ENCODE measurements around the gene ITFG2.

ITFG2 gene

DNA sequence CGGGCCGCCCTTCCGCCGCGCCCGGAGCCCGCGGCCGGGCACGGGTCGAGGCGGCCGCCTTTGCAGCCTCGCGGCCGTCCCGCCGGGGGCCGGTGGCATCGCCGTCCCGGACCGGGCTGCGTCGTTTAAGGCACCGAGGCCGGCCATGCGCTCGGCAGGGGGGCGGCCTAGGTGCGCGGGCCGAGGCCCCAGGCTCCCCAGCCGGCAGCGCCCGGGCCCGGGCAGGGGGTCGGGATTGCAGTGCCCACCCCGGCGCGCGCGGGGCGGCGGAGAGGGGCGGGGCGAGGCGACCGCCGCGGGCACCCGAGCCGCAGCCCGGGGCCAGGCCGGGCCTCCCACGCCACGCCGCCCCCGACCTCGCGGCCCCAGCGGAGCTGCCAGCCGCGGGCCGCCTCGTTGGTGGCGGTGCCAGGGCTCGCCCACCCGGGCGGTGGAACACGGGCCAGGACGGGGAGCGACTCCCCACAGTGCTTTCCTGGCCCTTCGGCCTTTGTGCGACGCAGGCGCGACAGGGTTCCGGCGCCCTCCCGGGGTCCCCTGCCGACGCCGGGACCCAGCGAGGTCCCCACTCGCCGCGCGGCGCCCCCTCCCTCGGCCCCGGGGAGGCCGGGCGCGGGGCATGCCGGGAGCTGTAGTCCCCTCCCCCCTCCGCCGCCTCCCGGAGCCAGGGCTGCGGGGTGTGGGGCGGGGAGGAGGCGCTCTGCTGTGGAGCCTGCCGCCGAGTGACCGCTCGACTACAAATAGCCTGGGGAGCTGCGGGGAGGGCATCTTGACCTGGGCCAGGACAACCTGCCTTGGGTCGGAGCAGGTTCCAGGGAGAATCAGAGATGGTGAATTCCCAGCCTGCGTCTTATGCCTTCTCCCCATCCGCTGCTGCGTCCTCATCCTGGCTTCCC lies 16.9 kb upstream of the ITFG2 start:
- DNase-seq (ENCODE audit: low read depth in 2 of 2) = peak; percentile 45 to 62

DNA sequence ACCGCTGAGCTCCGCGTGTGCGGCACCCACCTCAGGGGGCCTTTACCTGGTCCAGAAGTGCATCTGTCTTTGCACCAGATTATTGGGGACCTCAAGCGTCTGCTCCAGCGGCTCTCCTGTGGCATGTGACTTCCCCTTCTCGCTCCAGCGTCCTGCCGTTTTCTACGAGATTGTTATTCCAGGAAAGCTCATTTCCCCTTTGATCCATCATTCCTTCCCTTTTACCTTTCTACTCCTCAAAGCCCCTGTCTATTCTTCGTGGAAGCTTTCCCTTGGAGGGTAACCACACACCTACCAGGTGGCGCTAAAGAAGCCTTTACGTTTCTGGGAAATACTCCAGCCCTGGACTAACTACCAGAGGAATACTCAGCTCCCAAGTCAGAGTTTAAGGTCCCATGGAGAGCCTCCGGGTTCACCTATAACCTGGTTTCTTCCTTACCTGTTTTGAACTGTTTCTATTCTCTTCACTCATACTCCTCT lies 16.2 kb upstream of the ITFG2 start:
- no peak for DNase-seq (ENCODE audit: low read depth in 2 of 2)

DNA sequence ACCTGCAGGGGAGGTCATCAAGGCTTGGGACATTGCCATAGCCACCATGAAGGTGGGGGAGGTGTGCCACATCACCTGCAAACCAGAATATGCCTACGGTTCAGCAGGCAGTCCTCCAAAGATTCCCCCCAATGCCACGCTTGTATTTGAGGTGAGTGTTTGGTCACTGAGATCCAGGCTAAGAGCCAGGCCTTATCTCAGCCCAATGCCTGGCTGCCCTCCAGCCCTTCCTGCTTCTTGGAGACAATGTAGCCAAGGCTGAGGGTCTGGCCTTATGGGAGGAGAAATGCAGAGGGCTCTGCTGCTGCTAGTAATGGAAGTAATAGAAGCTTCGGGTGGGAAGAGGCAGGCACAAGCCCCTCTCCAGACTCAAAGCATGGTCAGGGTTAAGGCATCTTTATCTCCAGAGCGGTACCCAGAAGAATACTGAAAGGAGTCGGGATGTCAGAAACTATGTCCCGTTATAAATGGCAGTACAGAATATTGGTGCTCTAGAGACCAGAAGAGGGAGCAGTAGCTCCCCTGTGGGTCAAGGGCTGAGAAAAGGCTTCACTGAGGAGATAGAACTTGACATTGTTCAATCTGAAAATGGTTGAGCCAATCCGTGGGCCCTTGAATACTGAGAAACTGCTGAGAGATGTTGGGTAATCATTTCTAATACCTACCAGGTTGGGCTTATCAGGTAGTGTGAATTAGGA lies 14.6 kb upstream of the ITFG2 start:
- DNase-seq (ENCODE audit: low read depth in 2 of 2) = no peak

DNA sequence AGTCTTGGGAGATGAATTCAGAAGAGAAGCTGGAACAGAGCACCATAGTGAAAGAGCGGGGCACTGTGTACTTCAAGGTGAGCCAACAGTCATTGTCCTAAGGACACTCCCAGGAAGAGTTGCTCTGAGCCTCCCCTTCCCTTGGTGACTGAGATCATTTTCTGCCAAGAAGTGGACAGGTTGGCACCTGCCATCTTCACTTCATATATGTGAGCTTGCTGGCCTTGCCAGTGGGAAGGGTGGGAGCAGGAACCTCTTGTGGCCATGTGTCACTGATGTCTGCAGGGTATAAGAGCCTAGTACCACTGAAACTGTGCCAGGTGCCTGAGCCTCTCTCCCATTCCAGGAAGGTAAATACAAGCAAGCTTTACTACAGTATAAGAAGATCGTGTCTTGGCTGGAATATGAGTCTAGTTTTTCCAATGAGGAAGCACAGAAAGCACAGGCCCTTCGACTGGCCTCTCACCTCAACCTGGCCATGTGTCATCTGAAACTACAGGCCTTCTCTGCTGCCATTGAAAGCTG lies 12.4 kb upstream of the ITFG2 start:
- DNase-seq (ENCODE audit: low read depth in 2 of 2) = no peak

DNA sequence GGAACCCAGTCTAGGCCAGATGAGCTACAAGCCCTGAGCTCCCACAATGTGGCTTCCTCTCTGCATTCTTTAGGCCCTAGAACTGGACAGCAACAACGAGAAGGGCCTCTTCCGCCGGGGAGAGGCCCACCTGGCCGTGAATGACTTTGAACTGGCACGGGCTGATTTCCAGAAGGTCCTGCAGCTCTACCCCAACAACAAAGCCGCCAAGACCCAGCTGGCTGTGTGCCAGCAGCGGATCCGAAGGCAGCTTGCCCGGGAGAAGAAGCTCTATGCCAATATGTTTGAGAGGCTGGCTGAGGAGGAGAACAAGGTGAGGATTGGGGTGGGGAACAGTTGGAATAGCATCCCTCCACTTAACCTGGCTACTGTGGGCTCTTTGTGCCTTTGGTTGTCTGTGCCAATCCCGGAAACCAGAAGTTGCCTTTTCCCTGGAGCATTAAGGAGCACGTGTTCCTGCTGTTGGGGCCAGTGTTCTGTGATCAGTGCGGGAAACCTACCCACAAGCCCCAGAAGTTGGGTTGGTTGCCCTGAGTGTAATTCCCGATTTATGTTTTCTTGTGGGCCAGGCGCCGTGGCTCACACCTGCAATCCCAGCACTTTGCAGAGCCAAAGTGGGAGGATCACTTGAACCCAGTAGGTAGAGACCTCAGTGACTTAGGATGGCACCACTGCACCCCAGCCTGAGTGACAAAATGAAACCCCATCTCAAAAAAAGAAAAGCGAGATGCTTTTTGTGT lies 11.3 kb upstream of the ITFG2 start:
- DNase-seq (ENCODE audit: low read depth in 2 of 2) = no peak

DNA sequence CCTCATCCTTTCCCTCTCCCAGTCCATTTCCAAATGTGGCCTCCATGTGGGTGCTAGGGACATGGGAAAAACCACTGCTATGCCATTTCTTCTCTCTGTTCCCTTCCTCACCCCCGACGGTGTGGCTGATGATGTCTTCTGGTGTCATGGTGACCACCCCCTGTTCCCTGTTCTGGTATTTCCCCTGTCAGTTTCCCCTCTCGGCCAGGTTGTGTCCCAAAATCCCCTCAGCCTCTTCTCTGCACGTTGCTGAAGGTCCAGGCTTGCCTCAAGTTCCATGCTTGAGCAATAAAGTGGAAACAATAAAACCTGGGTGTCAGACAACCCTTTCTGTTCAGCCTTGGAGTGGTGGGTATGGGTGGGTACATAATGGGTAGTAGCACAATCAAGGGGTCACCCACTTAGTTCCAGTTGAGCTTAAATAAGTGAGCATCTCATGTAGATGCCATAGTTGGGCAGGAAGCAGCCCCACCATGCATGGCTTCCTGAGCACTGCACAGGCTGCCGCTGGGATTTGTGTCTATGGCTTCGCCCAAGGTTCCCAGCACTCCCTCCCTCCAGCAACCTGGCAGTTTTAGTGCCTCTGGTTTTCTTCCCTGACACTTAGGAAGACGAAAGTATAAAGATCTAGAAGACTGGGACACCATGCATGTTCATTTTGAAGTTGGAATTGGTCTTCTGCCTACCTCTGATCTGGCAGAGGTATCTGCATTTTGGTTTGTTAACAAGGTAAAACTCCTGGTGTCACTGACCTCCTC lies 8.7 kb upstream of the ITFG2 start:
- no peak for DNase-seq (ENCODE audit: low read depth in 2 of 2)

DNA sequence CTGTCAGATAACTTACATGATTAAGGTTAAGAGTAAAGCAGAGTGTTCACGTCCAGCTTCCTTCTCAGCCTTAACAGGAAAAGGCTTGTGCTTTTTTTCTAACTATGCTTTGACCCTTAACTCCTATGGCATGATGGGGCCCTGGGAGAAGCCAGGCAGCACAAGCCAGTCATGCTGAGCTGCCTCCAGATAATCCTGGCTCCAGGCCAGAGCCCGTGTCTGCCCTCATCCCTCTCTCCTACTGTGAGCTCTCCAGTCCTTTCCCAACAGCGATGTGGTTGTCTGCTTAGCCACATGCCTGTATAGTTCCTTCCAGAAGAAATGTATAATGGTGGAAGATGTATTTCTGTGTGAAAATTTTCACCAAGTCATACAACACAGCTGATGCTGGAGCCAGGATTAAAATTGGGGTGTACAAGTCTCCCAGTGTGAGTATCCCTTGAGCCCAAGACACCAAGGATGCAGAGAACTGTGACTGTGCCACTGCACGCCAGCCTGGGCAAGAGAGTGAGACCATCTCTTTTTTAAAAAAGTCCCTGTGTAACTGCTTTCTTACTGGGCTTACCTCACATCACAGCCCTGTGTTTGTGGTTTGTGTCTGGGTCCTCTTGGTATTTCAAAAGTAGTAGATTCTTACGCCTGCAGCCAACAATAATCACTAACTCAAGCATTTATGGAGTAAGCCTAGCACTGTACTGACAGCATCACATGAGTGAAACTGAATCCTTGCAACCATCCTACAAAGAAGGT lies 7.9 kb upstream of the ITFG2 start:
- DNase-seq (ENCODE audit: low read depth in 2 of 2) = no peak

DNA sequence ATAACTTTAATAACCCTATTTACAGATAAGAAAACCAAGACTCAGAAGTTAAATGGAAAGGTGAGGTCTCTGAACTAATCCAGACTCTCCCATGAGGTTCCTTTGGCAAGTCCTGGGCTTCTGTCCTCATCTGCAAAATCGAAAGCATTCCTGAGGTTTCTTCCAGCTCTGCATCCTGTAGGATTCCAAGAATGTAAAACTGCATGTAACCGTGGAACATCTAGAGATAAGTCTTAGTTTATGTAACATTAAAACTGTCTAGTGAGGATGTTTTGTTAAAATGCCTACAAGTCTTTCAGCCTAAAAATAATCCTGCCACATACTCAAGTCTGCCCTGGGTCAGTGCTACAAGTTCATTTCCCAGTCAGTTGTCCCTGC lies 7.3 kb upstream of the ITFG2 start:
- no peak for DNase-seq (ENCODE audit: low read depth in 2 of 2)

DNA sequence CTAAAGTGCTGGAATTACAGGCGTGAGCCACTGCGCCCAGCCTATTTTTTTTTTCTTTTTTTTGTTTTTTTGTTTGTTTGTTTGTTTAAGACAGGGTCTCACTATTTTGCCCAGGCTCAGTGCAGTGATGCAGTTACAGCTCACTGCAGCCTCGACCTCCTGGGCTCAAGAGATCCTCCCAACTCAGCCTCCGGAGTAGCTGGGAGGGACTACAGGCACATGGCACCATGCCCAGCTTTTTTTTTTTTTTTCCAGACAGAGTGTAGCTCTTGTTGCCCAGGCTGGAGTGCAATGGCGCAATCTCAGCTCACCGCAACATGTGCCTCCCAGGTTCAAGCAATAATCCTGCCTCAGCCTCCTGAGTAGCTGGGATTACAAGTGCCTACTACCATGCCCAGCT lies 5.8 kb upstream of the ITFG2 start:
- no peak for DNase-seq (ENCODE audit: low read depth in 2 of 2)

DNA sequence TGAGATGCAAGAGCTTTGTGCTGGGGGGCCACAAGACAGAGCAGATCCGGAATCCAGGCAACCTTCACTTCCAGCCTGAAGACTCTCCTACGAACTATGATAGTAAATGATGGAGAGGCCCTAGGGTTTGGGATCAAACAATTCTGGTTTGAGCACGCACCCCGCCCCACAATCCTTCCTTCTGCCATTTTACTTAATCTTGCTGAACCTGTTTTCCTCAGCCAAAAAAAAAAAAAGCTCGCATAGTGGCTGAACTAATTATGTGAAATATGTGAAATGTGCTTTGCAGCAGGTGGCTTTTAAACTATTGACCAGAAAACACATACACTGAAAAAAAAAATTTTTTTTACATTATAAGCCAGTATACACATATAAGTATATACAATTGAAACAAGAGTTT lies 667 bp upstream of the ITFG2 start:
- no peak for DNase-seq (ENCODE audit: low read depth in 2 of 2)

DNA sequence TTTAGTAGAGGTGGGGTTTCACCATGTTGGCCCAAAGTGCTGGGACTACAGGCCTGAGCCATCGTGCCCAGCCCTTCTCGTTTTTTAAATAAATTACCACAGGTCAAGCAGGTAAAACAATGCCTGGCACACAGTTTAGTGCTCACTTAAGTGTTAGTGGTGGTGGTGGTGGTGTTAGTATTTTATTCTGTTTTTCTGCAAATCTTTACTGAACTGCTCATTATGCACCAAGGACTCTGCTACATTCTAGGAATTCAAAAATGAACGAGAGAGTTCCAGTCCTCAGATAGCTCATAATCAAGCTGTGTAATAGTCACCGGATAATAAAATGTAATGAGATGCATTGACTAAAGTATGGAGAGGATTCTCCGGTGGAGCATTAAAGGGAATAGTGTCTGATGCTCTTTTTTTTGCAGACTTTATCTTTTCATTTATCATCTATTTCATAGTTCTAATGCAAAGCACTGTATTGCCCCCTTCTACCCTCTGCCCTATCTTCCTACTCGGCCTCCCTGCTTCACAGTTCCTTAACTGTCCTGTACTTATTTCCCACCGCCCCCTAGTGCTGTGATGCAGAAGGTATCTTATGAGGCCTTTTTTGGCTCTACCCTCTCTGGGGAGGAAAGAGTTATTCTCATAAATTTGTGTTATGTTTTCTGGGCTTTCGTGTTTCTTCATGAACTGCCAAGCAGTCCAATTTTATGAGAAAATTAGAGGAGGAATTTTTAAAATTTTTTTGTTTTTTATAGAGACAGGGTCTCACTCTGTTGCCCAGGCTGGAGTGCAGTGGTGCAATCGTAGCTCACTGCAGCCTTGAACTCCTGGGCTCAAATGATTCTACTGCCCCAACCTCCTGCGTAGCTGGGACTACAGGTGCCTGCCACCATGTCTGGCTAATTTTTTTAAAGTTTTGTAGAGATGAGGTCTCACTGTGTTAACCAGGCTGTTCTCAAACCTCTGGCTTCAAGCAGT lies 1.0 kb downstream of the ITFG2 start:
- DNase-seq (ENCODE audit: low read depth in 2 of 2) = peak in 1 of 2 experiments; percentile 48

DNA sequence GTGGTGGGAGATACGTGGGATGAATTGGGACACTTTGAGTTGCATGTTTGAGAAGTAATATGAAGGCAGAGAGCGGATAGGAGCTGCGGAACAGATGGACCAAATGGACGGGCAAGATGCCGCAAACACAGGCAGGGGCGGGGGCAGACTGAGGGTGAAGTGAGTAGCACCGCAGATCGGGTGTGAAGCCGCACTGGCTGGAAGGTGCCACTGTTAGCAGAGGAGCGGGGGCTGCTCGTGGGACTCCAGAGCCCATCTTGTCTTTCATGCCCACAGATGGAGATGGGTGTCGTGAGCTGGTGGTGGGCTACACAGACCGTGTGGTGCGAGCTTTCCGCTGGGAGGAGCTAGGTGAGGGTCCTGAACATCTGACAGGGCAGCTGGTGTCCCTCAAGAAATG lies 7.3 kb downstream of the ITFG2 start:
- no peak for DNase-seq (ENCODE audit: low read depth in 2 of 2)

DNA sequence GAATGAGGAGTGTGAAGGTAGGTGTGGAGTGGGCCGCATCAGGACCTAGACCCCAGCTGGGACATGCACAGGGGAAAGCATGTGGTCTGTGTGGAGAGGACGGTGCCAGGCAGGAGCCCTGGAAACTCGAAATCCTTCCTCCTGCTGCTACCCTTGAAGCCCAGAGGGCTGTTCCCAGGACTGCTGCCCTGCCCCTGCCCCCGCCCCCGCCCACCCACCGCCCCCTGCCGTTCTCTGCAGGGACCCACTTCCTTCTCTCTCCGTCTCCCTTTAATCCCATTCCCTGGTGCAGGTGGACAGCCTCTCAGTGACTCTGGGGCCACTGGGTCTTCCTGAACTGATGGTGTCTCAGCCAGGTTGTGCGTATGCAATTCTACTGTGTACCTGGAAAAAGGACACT lies 8.0 kb downstream of the ITFG2 start:
- no peak for DNase-seq (ENCODE audit: low read depth in 2 of 2)

DNA sequence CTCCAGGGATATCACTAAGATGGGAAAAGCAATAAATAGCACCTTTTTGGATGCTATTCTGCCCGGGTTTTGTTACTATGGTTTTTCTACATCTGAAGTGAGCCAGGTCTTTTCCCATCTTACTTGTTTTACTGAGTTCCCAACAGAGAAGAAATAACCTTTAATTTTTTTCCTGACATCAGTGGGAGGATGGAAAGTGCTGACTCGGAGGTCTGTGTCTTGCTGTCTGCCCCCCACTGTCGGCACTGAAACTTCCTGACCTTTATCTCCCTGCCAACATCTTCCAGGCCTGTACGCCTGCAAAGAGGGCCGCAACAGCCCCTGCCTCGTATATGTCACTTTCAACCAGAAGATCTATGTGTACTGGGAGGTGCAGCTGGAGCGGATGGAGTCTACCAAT lies 11.0 kb downstream of the ITFG2 start:
- no peak for DNase-seq (ENCODE audit: low read depth in 2 of 2)

DNA sequence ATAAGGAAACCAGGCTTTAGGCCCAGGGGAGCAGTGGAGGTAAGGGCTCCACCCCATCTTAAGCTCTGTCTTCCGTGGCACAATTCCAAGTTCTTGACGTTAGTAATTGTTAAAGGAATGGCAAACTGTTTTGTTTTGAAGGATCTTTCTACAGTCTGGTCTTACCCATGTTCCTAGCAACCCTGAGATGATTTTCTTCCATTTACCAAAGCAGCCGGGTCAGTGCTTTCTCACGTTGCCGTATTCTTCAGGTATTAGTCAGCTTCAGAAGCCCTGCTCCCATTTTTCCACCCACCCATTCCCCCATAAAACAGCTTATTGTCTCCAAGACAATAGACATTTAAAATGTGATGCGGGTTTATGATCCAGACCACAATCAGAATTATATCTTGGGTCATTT lies 12.1 kb downstream of the ITFG2 start:
- DNase-seq (ENCODE audit: low read depth in 2 of 2) = no peak

DNA sequence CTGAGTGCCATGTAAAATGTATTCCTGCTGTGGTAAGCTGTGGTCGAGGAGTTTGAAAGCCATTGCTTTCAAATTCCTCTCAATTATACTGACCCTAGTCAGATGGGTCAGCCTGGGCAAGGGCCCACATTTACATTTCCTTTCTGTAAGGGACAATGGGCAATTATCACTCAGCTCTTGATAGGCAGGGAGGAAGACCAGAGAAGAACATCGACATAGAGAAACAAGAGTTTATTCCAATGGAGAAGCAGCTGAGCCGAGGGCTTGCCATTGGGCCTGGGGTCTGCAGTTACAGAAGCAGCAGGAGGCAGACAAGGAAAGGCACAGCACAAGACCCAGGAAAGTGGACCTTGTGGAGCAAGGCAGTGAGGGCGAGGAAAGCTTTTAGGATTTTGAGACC lies 12.7 kb downstream of the ITFG2 start:
- DNase-seq (ENCODE audit: low read depth in 2 of 2) = no peak

DNA sequence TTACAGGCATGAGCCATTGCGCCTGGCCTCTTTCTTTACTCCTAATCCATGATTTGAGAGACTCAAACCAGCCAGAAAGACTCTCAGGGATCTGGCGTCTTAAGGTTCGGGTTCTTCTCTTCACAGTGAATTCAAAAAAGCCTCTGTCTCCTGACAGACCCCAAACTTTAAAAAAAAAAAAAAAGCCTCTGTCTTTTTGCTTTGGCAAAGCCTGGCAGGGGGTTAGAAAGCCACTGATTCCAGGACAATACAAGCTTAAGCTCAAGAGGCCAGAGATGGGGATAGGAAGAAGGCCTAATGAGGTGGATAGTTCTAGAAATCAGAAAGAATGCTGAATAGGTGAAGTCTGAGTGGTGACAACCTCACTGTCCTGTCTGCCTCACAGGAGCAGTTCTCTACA lies 13.6 kb downstream of the ITFG2 start:
- DNase-seq (ENCODE audit: low read depth in 2 of 2) = no peak

DNA sequence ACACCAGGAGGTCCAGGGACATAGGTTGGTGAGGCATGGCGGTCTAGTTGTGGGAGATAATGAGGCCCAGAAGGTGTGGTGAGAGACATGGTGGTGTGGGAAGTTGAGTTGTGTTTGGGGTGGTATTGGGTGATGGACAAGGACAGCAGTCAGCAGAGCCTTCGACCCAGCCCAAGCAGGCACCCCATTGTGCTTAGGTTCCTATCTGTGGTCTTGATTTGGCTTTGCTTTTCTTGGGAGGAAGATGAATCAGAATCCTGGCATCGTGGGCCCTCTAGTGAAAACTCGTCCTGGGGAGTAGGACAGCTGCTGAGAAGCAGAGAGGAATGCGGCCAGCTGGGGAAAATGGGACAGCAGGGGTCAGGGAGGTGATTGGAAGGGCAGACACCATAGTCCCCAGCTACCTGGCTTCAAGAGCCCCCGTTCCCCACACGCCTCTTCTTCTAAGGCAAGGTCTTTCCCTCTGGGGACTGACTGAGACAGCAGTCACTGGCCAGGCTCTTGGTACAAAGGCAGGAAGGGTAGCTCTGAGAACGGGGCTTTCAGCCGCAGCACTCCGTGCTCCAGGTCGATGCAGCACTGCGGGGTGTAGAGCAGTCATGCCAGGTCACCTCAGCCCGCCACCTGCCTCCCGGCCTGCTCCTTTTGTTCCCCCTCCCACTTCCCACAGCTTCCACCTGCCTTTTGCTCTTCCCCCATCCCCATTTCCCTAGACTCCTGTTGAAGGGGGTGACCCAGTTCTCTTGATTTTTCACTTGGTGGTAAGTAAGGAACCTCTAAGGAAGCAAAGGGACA lies 14.4 kb downstream of the ITFG2 start:
- no peak for DNase-seq (ENCODE audit: low read depth in 2 of 2)

DNA sequence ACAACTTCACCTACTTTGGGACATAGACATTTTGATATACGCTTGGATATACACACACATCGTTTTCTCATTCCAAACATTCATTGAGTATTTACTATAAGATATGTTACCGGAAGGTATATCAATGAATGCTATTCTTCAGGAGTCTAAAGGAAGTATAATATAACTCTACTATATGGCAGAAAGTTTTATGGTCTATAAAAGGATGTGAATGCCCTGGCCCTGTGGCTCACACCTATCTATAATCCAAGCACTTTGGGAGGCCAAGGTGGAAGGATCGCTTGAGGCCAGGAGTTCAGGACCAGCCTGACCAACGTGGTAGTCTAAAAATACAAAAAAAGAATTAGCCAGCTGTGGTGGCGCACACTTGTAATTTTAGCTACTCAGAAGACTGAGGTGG lies 16.8 kb downstream of the ITFG2 start:
- no peak for DNase-seq (ENCODE audit: low read depth in 2 of 2)

Data from stimulated activated CD4-positive, alpha-beta T cell treated with anti-CD3 and anti-CD28 coated beads, Interleukin-12 subunit alpha, Interleukin-12 subunit beta, amount 100 ng/mL, for 24 hours (primary cell).